NT2/D1 (cell line): ENCODE results near the gene PTPN1.

Experiments
- DNase-seq: peaks from one replicate; pipeline ENCODE4 v3.0.0-alpha.2; 2011; ENCODE audit warnings: low read depth, low spot score
- H3K27me3 ChIP-seq: 2 replicates; pipeline ENCODE4 v1.6.0; 2011; ENCODE audit warnings: mild to moderate bottlenecking; ENCODE audit not compliant: insufficient read length, insufficient read depth
- H3K36me3 ChIP-seq: 2 replicates; pipeline ENCODE4 v1.6.1; 2011; ENCODE audit warnings: mild to moderate bottlenecking, low read length, mixed read lengths; ENCODE audit not compliant: insufficient read depth, insufficient read length
- H3K4me1 ChIP-seq: 2 replicates; pipeline ENCODE4 v1.5.1; 2011; ENCODE audit not compliant: insufficient read depth, insufficient read length
- H3K4me3 ChIP-seq: 2 replicates; pipeline ENCODE4 v1.5.1; 2011; ENCODE audit warnings: low read depth; ENCODE audit not compliant: insufficient read length
- H3K9ac ChIP-seq: 2 replicates; pipeline ENCODE4 v1.6.0; 2011; ENCODE audit warnings: low read depth; ENCODE audit not compliant: insufficient read length
- H3K9me3 ChIP-seq: 2 replicates; pipeline ENCODE4 v1.5.1; 2011; ENCODE audit warnings: mild to moderate bottlenecking, low read length; ENCODE audit not compliant: insufficient read depth
- SUZ12 ChIP-seq: IDR thresholded peaks from 2 replicates; pipeline ENCODE4 v1.6.1; 2011; ENCODE audit not compliant: insufficient read length, insufficient read depth; ENCODE audit errors: extremely low read depth
- YY1 ChIP-seq: IDR thresholded peaks from 2 replicates; pipeline ENCODE4 v1.6.1; 2011; ENCODE audit not compliant: insufficient read length, insufficient read depth
- ZNF274 ChIP-seq: IDR thresholded peaks from 2 replicates; pipeline ENCODE4 v1.6.1; 2011; ENCODE audit warnings: mild to moderate bottlenecking, low read depth, low read length

Gene PTPN1

GRCh38 chr20:50621068-50621665 lies 111.0 kb downstream of the PTPN1 start:
- no peak overlapping the region for H3K9ac ChIP-seq
- no peaks in the 10 kb centered on the region for H3K27me3 ChIP-seq
- no peaks in the 10 kb centered on the region for H3K36me3 ChIP-seq
- DNase-seq: no peak
- TF ChIP-seq ZNF274 (no peak), YY1 (no peak), SUZ12 (no peak)
- H3K4me1 ChIP-seq: peaks cover 15% of the 10 kb centered on the region
- H3K9me3 ChIP-seq: peaks cover 10% of the 10 kb centered on the region
- H3K4me3 ChIP-seq: no peak overlapping the region

GRCh38 chr20:50624351-50625016 lies 114.3 kb downstream of the PTPN1 start:
- H3K4me1 ChIP-seq: peaks cover 28% of the 10 kb centered on the region
- peaks cover 10% of the 10 kb centered on the region for H3K9me3 ChIP-seq
- H3K36me3 ChIP-seq: no peaks in the 10 kb centered on the region
- no peak for DNase-seq
- no peak overlapping the region for H3K4me3 ChIP-seq
- TF ChIP-seq YY1 (no peak), ZNF274 (no peak), SUZ12 (no peak)
- H3K27me3 ChIP-seq: no peaks in the 10 kb centered on the region
- no peak overlapping the region for H3K9ac ChIP-seq

- Histone ChIP-seq H3K9me3 (peaks cover 3% of the 10 kb centered on the region), H3K9ac (peak overlapping the region; percentile 43), H3K36me3 (no peaks in the 10 kb centered on the region), H3K27me3 (no peaks in the 10 kb centered on the region), H3K4me3 (no peak overlapping the region), H3K4me1 (peaks cover 32% of the 10 kb centered on the region)
- no peak for TF ChIP-seq YY1
- no peak for TF ChIP-seq SUZ12
- no peak for TF ChIP-seq ZNF274
- peak; percentile 68 for DNase-seq
These were observed 115.9 kb downstream of the PTPN1 start for GRCh38 chr20:50625986-50626677.

- Histone ChIP-seq H3K9me3 (no peaks in the 10 kb centered on the region), H3K4me3 (no peak overlapping the region), H3K9ac (no peak overlapping the region), H3K4me1 (peaks cover 32% of the 10 kb centered on the region), H3K36me3 (no peaks in the 10 kb centered on the region), H3K27me3 (no peaks in the 10 kb centered on the region)
- DNase-seq: no peak
- no peak for TF ChIP-seq ZNF274
These were observed 117.6 kb downstream of the PTPN1 start for GRCh38 chr20:50627747-50628146.

GRCh38 chr20:50628332-50628731 lies 118.1 kb downstream of the PTPN1 start:
- Histone ChIP-seq H3K4me1 (peaks cover 32% of the 10 kb centered on the region), H3K9ac (peak overlapping the region; percentile 12), H3K36me3 (no peaks in the 10 kb centered on the region), H3K4me3 (no peak overlapping the region), H3K9me3 (no peaks in the 10 kb centered on the region), H3K27me3 (no peaks in the 10 kb centered on the region)
- DNase-seq: no peak
- TF ChIP-seq ZNF274: no peak
- no peak for TF ChIP-seq YY1
- no peak for TF ChIP-seq SUZ12

GRCh38 chr20:50628853-50629669 lies 118.9 kb downstream of the PTPN1 start:
- H3K27me3 ChIP-seq: no peaks in the 10 kb centered on the region
- H3K4me3 ChIP-seq: no peak overlapping the region
- TF ChIP-seq YY1: no peak
- no peak for TF ChIP-seq SUZ12
- TF ChIP-seq ZNF274: no peak
- no peaks in the 10 kb centered on the region for H3K36me3 ChIP-seq
- peaks cover 32% of the 10 kb centered on the region for H3K4me1 ChIP-seq
- no peak for DNase-seq
- no peaks in the 10 kb centered on the region for H3K9me3 ChIP-seq
- H3K9ac ChIP-seq: peak overlapping the region; percentile 39

- Histone ChIP-seq H3K9me3 (no peaks in the 10 kb centered on the region), H3K4me1 (peaks cover 32% of the 10 kb centered on the region), H3K4me3 (no peak overlapping the region), H3K9ac (peak overlapping the region; percentile 39), H3K36me3 (no peaks in the 10 kb centered on the region), H3K27me3 (no peaks in the 10 kb centered on the region)
- TF ChIP-seq SUZ12 (no peak), YY1 (no peak), ZNF274 (no peak)
- DNase-seq: no peak
These were observed 119.5 kb downstream of the PTPN1 start for GRCh38 chr20:50629670-50630045.
